ENCODE data around the gene RDH13. TPM values are rescaled to one million over a fixed set of nuclear protein-coding genes. Genes with fewer than 3 reads are reported as not detected.
"Not testable (repeated sequence)": the region's sequence is repeated elsewhere in the genome, so short reads cannot be mapped to it uniquely, and the experiment has no call there.

The RDH13 gene
- total and polyA plus RNA-seq, 2 donors (not counting 1 experiment from before 2014, with no cell fraction given): 2.7 to 6.9 TPM

- Histone ChIP-seq H3K4me2 (ENCODE audit: extremely low read depth, insufficient read depth, low read length) (no peak overlapping the region), H3K4me3 (replicated peaks in 1 of 4; ENCODE audit: control extremely low read depth in 1 of 4, insufficient read depth in 1 of 4, low read depth in 3 of 4, low read length in 4 of 4) (peak overlapping the region in 3 of 4 experiments; percentile 18 to 37 (median 26)), H3K27ac (ENCODE audit: insufficient read depth, low read length) (no peak overlapping the region)
Observed at GRCh38 chr19:55005684-55006488, 57.1 kb downstream of the RDH13 start.

DNA sequence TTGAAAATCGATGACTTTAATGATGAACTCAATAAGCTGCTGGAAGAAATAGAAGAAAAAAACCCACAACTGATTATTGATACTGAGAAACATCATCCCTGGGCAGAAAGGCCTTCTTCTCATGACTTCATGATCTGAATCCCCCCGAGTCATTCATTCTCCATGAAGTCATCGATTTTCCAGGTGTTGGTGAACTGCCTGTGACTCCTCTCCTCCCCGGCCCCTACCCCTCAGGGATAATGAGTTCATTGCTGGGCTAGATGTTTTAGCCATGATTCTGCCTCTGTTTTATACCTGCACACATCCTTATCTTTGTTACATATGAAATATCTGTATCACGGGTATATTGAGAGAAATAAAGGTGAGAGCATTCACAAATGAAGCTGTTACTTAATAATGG lies 62.2 kb downstream of the RDH13 start:
- no peaks in the 10 kb centered on the region for H3K4me1 ChIP-seq (ENCODE audit: control insufficient read depth, extremely low read depth, insufficient read depth, low read length)
- no peaks in the 10 kb centered on the region for H3K36me3 ChIP-seq (ENCODE audit: control insufficient read depth, insufficient read depth, low read length)
- H3K9ac ChIP-seq (ENCODE audit: insufficient read depth, low read length): no peak overlapping the region
- TF ChIP-seq, protein P1, sequence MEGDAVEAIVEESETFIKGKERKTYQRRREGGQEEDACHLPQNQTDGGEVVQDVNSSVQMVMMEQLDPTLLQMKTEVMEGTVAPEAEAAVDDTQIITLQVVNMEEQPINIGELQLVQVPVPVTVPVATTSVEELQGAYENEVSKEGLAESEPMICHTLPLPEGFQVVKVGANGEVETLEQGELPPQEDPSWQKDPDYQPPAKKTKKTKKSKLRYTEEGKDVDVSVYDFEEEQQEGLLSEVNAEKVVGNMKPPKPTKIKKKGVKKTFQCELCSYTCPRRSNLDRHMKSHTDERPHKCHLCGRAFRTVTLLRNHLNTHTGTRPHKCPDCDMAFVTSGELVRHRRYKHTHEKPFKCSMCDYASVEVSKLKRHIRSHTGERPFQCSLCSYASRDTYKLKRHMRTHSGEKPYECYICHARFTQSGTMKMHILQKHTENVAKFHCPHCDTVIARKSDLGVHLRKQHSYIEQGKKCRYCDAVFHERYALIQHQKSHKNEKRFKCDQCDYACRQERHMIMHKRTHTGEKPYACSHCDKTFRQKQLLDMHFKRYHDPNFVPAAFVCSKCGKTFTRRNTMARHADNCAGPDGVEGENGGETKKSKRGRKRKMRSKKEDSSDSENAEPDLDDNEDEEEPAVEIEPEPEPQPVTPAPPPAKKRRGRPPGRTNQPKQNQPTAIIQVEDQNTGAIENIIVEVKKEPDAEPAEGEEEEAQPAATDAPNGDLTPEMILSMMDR (conservative IDR thresholded peaks at IDR 0.05 in 1 of 2, IDR thresholded peaks at IDR 0.05 in 1 of 2; ENCODE audit: low read depth in 1 of 2, low read length in 2 of 2): no peak
- TF ChIP-seq EZH2 (IDR thresholded peaks at IDR 0.05; ENCODE audit: low read length, missing control alignments): no peak
- no peak overlapping the region for H2AFZ ChIP-seq (ENCODE audit: low read length)
- no peak overlapping the region for H3K4me2 ChIP-seq (ENCODE audit: extremely low read depth, insufficient read depth, low read length)
- H4K20me1 ChIP-seq (ENCODE audit: control insufficient read depth, extremely low read depth, insufficient read depth, low read length): no peaks in the 10 kb centered on the region
- no peaks in the 10 kb centered on the region for H3K79me2 ChIP-seq (ENCODE audit: control insufficient read depth, insufficient read depth, low read length)
- no peak for DNase-seq (ENCODE audit: low read depth in 2 of 2)
- H3K27ac ChIP-seq (ENCODE audit: insufficient read depth, low read length): no peak overlapping the region
- H3K4me3 ChIP-seq (replicated peaks in 1 of 4; ENCODE audit: control extremely low read depth in 1 of 4, insufficient read depth in 1 of 4, low read depth in 3 of 4, low read length in 4 of 4): no peak overlapping the region
- no peaks in the 10 kb centered on the region for H3K9me3 ChIP-seq (ENCODE audit: control insufficient read depth, insufficient read depth, low read depth, low read length)
- no peaks in the 10 kb centered on the region for H3K27me3 ChIP-seq (ENCODE audit: control insufficient read depth, insufficient read depth, low read length)

More at GRCh38 chr19:55005684-55006488, 57.1 kb downstream of the RDH13 start:
- no peaks in the 10 kb centered on the region for H3K4me1 ChIP-seq (ENCODE audit: control insufficient read depth, extremely low read depth, insufficient read depth, low read length)
- H4K20me1 ChIP-seq (ENCODE audit: control insufficient read depth, extremely low read depth, insufficient read depth, low read length): no peaks in the 10 kb centered on the region
- H3K79me2 ChIP-seq (ENCODE audit: control insufficient read depth, insufficient read depth, low read length): no peaks in the 10 kb centered on the region
- H2AFZ ChIP-seq (ENCODE audit: low read length): no peak overlapping the region
- peak; percentile 46 to 77 for DNase-seq (ENCODE audit: low read depth in 2 of 2)
- TF ChIP-seq EZH2 (IDR thresholded peaks at IDR 0.05; ENCODE audit: low read length, missing control alignments): no peak
- TF ChIP-seq, protein P1 (conservative IDR thresholded peaks at IDR 0.05 in 1 of 2, IDR thresholded peaks at IDR 0.05 in 1 of 2; ENCODE audit: low read depth in 1 of 2, low read length in 2 of 2): no peak
- no peaks in the 10 kb centered on the region for H3K36me3 ChIP-seq (ENCODE audit: control insufficient read depth, insufficient read depth, low read length)
- no peak overlapping the region for H3K9ac ChIP-seq (ENCODE audit: insufficient read depth, low read length)
- no peaks in the 10 kb centered on the region for H3K9me3 ChIP-seq (ENCODE audit: control insufficient read depth, insufficient read depth, low read depth, low read length)
- no peaks in the 10 kb centered on the region for H3K27me3 ChIP-seq (ENCODE audit: control insufficient read depth, insufficient read depth, low read length)

- H3K4me2 ChIP-seq (ENCODE audit: extremely low read depth, insufficient read depth, low read length); DNase-seq (ENCODE audit: low read depth in 2 of 2); H3K9ac ChIP-seq (ENCODE audit: insufficient read depth, low read length); H3K27me3 ChIP-seq (ENCODE audit: control insufficient read depth, insufficient read depth, low read length); H4K20me1 ChIP-seq (ENCODE audit: control insufficient read depth, extremely low read depth, insufficient read depth, low read length); H3K27ac ChIP-seq (ENCODE audit: insufficient read depth, low read length); H3K79me2 ChIP-seq (ENCODE audit: control insufficient read depth, insufficient read depth, low read length); H3K4me1 ChIP-seq (ENCODE audit: control insufficient read depth, extremely low read depth, insufficient read depth, low read length); H3K36me3 ChIP-seq (ENCODE audit: control insufficient read depth, insufficient read depth, low read length); H3K4me3 ChIP-seq (replicated peaks in 1 of 4; ENCODE audit: control extremely low read depth in 1 of 4, insufficient read depth in 1 of 4, low read depth in 3 of 4, low read length in 4 of 4); H3K9me3 ChIP-seq (ENCODE audit: control insufficient read depth, insufficient read depth, low read depth, low read length); H2AFZ ChIP-seq (ENCODE audit: low read length): not testable (repeated sequence)
Observed at GRCh38 chr19:54998751-54999239, 64.2 kb downstream of the RDH13 start.

Measured in fibroblast of lung (primary cell).